CD4-positive, alpha-beta T cell treated with Interleukin-15 for 4 hours (primary cell): ENCODE data around the gene ADAMTSL1.

Source experiments
- DNase-seq: peaks from one replicate; pipeline ENCODE4 v3.0.0-alpha.2; 2020; ENCODE audit warnings: low spot score

ADAMTSL1 gene

DNA sequence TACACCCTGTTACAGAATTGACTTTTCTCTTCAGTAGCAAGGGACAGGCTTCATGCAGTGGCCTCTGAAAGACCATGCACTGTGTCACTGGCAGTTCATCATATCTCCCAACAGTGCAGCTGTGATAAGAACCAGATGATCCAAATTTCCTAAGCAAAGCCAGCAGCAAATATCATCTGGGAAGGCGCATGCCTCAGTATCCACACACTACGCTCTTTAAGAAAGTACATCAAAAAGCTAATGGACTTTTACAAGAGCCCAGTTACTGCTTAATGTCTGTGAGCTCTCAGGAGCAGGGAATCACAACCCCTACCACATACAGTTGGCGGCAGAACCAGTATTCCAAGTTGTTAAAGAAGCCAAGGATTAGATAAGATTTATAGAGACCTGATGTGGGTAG lies 25.1 kb downstream of the ADAMTSL1 start:
- DNase-seq = no peak

DNA sequence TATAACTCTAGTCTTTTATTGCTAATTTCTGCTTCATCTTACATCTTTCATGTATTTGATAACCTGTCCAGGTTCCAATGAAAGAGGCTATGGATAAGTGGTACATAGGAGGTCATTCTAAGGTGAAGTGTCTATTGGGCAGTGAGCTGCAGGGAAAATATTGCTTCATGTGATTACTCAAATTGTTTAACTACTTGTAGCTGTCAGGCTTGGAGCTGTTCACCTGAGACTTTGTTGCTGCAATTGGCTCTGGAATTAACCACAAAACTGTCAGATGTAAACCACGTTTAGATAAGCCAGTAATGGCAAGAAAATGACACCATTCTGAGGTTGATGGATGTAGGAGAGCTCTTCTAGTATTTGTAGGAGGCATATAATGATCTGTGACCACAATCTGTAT lies 26.0 kb downstream of the ADAMTSL1 start:
- DNase-seq = no peak

DNA sequence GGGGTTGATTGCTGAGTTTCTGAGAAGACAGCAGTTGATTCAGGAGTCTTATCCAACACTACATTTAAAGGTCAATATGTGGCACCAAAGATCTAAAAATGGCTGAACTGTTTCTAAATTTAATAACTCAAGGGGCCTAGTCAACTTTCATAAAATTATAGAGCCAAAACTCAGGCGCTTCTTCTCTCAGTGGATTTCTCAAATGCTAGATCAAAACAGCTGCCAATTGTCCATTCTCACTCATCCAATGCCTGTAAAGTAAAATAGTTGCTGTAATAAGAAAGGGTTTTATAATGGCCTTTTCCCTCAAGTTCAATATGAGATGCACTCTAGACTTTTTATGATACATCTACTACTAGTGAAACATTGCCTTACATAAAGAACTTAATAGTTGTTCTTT lies 26.5 kb downstream of the ADAMTSL1 start:
- DNase-seq = no peak

DNA sequence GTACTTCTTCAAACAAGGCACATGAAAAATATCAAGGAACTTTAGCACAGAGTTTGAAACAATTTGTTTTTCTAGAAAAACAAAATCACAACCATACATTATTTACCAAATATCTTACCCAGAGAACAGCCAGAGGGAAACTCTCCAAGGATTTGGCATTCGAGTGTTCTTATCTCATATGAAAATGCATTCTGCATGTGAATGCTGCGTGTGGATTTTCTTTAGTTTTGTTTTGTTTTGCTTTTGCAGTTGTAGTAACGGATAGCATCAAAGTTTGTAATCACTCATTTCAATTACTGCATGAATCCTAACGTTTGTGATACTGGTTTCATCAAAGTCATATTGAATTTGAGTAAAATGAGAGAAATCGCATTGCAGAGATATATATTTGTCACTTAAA lies 28.0 kb downstream of the ADAMTSL1 start:
- DNase-seq = no peak

DNA sequence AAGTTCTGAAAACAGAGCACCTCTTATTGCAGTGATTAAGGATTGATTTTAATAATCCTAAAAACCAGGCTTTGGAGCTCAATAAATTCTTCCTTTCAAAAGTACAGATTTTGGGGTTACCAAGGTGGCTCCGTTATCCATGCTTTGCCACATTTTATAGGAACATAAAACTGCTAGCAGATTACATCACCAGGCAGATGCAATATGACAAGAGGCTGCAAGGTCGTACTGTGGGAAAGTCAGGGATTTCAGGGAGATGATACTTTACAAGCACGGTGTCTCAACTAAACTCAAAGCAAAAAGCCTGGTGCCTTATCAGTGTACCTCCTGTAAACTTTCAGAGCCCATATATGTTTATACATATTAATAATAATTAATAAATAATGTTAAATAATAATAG lies 28.6 kb downstream of the ADAMTSL1 start:
- no peak for DNase-seq

DNA sequence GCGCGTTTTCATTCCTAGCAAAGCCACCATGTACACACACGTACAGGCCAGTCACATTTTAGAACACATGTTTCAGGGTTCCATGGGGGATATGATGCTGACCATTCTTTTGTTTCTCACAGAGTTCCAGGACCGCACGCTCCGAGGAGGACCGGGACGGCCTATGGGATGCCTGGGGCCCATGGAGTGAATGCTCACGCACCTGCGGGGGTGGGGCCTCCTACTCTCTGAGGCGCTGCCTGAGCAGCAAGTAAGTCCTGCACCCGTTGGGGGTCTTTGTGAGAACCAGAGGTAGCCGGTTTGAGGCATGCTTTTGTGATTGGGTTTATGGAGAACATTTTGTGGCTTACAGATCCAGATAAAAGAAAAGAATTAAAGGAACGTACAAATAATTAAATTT lies 30.8 kb downstream of the ADAMTSL1 start:
- DNase-seq = no peak

DNA sequence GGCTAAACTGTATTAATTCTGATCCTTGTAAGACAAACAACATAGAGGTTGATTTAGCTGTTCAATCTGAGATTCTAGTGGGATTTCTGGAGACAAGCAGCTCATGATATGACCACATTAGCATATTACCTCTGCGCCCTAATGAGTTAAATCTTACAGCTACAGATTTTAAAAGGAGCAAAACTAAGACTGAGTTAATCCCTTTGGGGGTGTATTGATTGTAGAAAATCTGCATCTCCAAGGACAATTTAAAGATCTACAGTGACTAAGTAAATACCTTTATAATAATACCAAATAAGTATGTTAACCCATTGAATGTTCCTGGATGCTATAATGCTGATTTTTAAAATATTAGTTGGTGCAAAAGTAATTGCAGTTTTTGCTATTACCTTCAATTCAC lies 33.2 kb downstream of the ADAMTSL1 start:
- no peak for DNase-seq

DNA sequence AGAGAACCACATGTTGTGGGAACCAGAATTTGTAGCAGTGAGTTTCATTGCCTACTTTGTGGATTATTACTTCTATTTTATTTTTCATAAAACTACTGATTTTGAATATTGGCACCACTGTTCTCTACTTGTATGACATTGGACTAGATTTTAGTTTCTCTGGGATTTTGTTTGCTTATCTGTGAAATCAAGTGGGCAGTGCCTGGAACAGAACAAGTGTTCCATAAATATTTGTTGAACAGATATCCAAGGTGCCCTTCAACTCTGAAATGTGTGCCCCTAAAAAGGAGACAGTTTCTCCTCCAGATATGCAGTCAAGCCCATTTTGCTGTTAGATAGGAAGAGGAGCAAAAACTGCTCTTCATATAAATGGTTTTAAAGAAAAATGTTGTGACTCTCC lies 42.6 kb downstream of the ADAMTSL1 start:
- no peak for DNase-seq

DNA sequence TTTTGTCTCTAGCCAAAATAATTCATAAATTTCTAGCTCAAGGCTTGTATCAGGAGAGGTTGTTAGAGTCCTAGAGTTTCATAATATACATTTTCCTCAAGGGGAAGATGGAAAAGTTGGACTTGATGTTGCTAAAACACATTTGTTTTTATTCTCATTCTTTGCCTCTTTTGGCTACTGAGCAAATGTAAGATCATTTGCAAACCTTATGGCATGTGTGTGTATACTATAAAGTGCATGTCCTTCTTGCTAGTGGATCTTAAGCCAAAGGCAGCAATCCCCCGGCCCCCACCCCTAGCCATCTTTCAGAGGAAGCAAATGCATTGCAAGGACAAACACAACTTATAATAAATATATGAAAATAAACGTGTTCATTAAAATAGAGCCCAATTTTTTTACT lies 43.0 kb downstream of the ADAMTSL1 start:
- DNase-seq = no peak

DNA sequence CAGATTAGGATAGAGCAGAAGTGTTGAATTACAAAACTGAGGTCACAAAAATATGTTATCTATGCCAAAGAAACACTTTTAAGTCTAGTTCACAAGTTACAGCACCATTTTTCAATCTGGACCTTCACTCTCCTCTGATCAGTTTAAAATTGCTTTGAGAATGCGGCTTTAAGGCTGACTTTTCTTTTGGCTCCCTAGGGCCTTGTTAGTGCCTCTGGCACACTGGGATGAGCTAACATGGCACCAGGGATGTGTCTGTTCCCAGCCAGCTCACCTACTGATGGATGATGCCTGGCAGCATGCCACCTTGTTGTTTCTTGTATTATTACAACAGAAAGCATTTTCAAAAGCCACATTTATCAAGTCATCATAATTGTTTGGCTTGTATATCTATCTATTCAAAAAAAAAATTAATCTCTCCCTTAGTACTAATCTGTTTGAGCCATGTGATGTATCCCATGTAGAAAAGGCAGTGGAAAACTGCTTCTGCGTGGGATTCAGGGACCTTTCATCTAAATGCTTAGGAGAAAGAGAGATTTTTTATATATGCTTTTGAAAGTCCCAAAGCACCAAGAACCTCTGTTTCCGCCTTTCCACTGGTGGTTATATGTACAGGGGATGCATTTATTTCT lies 46.6 kb downstream of the ADAMTSL1 start:
- DNase-seq = no peak

DNA sequence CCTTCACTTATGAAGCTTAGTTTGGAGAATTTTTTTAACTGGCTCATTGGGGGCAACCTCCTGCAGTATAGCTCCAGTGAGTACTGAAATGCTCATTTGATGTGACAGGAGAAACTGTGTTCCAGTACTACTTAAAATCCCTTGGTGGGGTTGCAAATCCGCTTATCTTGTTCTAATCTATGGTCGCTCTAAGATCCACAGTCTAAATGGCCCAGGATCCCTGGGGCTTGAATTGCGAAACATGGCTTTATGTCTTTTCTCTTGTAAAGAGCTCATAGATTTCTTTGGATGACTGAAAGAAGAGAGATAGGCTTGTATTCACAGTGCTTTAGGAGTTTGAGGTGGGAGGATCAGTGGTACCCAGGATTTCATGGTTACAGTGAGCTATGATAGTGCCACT lies 52.7 kb downstream of the ADAMTSL1 start:
- DNase-seq = no peak

DNA sequence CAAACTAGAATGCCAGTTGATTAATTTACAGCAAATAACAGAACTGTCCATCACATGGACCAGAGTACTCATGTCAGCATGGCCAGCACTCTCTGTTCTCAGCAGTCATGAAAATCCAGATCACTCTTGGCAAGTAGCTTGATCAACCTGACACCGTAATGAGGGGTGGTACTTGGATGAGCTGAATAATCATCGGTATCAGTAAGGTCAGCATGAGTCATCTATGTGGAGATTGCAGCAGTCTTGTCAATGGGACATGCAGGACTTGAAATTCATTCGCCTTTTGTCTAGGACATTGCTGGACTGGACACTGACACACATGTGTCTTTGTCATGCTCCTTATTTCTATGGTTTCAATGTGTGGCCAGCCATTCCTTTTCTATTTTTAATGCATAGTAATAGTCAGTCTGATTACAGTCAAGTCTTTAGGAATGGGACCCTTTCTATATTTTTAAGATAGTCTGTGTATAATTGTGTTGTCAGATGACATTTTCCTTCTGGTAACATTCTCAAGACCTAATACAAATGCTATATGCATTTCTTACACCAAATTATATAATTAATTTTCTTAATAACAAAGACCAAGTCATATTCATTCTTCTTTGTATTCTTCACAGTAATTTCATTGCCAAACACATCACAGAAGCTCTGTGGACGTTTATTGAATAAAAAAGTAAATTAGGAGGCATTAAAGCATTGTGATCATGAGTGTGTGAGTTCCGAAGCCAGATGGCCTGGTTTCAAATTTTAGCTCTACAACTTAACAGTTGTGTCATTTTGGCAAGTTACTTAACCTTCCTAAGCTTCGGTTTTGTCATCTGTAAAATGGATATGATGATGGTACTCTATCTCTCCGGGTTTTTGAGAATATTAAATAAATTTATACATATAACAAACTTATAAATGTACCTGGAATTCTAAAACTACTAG lies 57.4 kb downstream of the ADAMTSL1 start:
- no peak for DNase-seq

DNA sequence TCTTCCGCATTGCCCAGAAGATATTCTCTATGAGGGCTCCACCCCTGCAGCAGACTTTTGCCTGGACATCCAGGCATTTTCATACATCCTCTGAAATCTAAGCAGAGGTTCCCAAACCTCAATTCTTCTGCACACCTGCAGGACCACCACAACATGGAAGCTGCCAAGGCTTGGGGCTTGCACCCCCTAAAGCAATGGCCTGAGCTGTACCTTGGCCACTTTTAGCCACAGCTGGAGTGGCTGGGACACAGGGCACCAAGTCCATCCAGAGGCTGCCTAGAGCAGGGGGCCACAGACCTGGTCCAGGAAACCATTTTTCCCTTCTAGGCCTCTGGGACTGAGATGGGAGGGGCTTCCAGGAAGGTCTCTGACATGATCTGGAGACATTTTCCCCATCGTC lies 60.7 kb downstream of the ADAMTSL1 start:
- no peak for DNase-seq

DNA sequence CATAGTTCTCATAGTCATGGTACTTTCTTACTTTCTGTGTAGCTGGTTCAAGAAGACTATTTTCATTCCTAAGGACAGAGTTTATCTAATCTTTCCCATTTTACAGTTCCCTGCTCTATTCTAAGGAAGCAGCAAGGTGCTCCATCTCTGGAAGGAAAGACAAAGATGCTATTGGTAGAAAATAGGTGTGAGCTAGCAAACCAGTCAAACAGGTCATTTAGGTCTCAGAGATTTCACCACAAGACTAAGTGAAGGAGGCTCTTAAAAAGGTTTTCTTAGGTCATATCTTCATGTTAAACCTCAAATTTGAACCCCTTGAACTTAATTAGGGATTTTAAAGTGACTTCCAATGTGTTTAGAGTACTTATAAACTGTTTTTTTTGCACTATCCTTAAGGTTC lies 62.6 kb downstream of the ADAMTSL1 start:
- DNase-seq = no peak

DNA sequence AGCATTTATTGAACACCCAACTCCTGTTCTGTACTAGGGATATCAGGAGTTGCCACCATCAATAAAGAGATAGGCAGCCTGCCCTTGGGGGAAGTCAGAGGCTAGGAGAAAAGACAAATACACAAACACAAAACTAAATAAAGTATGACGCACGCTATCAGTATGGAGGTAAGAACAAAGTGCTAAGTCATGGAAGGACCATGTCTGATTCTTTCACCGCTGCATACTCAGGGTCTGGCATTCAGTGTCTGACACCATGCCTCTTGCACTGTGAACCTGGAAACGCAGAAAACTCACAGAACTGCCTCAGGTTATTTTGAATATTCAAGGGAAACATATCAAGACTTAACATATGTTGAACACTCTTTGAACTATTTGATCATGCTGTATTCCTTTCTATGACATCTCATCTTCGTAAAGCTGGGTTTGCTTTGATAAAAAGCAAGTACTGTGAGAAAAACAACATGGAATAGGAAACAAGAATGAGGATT lies 65.3 kb downstream of the ADAMTSL1 start:
- no peak for DNase-seq

DNA sequence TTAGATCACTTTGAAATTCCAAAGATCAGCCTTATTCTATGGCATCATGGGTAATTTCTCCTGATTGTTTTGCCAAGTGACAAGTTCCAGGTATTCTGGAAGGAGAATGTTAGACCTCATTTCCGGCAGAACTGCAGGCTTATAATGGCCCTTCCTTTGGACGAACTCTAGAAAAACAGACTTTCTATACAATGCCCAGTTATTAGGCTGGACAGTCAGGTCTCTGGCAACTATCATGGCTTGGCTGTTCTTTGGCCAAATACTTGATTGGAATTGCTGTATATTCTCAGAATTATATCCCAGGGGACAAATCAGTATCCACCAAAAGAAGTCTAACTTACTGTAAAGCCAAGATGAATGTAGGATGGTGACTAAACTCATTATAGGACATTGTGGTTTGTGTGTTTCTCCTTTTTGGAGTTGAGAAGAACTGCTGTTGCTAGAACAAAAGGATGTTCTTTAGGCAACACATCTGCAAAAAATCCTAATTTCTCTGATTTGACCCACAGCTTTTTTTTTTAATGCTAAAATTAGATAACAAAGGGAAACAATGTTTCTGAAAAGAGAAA lies 69.0 kb downstream of the ADAMTSL1 start:
- DNase-seq = no peak

DNA sequence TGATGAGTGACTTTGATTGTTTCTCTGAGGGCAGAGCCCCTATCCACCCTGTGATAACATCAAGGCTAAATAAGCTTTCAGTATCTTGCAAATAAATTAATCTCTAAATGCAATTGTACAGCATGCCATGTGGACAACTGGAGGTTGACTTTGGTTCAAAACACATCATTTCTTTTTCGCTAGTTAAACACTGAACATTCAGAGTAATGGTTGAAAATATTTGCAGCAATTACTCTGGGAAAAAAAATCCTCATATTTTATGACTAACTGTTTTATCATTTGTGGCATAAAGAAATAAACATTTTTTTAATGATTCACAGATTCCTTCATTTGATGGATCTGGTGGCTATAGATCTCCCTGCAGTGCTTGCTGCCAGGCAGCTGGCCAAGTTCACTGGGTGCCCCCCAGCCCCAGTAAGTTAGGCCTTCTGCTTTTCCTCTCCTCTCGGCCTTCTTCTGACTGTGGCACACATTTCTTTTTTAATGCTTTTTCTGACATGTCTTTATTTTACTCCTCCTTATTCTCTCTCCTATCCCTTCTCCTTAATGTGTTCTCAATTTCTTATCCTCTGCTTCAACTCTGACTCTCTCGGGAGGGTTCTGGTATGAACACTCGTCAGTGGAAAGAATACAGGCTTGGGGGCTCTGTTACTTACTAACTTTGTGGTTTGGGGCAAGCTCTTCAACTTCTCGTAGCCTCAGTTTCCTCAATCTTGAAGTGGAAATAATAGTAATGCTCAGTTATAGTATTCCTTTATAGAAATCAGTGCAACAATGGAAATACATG lies 69.6 kb downstream of the ADAMTSL1 start:
- no peak for DNase-seq

DNA sequence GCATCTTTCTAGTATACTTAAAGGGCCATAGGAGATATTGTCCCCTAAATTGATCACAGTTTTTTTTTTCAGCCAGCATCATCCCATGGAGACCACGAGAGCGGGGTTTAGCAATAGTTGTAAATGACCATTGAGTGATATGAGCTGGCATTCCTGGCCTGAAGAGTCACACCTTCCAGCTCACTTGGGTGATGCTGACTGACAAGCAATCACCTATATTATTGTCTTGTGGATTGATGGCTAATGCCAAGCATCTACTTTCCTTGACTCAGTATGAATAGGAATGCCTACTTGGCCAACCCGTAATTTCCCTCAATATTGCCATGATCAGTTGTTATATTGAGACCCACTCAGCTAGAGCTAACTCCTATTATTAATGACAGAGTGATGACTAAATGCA lies 70.5 kb downstream of the ADAMTSL1 start:
- no peak for DNase-seq

DNA sequence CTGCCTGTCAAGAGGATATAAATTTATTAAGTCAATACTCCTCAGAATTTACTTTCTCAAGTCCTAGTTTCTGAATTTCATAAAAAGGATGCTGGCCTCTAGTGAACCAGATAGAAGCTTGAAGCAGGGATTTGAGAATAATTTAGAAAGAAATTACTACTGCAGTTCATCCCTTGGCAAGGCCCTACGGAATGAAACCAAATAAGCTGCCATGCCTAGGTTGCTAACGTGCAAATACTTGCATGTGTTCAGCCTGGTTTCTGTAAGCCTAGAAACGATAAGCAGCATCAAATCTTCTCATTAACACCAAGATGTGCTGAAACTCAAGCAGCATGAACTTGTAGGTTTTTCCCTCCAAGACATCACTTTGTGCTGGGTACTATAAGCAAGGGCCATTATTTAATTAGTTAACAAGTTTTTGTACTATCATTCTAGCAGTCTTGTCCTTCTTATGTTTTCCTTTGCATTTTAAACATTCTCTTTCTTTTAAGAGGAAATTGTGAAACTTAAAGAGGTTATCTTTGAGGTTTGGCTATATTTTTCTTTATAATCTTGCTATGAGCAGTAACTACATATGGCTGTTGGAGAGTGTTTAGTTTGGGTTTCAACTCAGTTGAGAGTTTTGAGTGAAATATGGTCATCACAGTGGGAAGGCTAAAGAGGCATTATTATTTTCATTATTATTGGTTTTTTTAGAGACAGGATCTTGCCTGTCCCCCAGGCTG lies 71.8 kb downstream of the ADAMTSL1 start:
- no peak for DNase-seq

DNA sequence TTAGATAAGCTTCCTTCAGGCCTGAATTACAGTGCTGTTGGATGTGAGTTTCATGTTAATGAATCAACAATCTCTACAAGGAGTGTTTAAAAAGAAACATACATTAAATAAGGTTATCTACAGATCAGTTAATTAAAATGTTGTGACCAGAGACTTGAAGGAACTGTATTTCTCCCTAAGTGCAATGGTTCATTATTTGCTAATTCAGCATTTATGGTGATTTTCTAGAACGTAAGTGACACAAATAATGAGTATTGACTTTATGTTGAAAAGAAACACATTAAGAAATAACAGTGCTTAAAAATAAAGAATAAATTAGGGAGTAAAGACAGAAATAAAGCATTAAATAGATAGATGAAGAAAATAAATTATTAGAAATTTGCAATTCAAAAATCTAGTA lies 74.5 kb downstream of the ADAMTSL1 start:
- no peak for DNase-seq

DNA sequence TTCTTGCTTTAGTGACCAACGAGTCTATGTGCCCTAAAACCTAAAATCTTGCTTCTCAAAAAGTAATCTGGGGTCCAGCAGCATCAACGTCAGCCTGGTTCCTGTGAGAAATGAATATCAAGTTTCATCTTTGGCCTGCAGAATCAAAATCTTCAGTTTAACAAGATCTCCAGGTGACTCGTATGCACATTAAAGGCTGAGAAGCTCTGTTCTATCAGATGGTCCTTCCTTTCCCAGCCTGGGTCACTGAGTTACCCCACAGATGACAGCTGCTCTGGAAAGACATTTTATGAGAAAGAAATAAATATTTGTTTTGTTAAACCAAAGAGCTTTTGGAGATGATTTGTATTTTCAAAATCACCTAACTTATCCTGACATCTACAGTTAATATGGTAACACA lies 75.8 kb downstream of the ADAMTSL1 start:
- no peak for DNase-seq

DNA sequence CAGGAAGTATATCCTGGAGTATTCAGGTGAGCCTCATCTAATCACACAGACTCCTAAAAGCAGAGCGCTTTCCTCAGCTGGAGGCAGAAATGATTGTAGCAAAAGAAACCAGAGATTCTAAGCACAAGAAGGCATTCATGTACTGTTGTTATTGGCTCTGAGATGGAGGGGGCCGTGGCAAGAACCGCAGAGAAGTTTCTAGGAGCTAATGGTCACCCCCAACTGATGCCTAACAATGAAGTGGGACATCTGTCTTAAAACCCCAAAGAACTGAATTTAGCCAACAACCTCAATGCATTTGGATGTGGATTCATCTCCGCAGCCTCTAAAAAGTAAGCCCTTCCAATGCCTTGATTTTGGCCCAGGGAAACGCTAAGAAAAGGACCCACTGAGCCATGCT lies 76.3 kb downstream of the ADAMTSL1 start:
- no peak for DNase-seq
